ENCODE measurements around the gene HEXIM1.

DNA sequence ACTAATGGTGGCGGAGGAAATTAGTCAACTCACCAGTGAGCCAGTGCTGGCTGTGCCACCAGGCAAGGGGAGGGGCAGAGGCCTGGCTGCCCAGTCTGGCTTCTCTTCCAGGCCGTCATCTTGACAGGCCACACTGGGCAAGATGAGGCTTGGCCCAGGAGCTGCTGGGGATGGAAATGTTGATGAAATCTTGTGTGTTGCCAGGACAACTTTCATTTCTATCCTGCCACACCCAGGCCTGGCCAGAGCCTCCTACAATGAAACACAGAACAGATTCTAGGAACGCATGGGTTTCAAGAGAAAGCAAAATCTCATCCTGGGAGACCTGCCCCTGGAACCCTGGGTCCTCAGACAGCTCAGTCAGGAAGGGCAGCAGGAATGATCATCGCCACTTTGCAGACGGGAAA, 22.7 kb downstream of the HEXIM1 start:
- TF ChIP-seq, protein P1, sequence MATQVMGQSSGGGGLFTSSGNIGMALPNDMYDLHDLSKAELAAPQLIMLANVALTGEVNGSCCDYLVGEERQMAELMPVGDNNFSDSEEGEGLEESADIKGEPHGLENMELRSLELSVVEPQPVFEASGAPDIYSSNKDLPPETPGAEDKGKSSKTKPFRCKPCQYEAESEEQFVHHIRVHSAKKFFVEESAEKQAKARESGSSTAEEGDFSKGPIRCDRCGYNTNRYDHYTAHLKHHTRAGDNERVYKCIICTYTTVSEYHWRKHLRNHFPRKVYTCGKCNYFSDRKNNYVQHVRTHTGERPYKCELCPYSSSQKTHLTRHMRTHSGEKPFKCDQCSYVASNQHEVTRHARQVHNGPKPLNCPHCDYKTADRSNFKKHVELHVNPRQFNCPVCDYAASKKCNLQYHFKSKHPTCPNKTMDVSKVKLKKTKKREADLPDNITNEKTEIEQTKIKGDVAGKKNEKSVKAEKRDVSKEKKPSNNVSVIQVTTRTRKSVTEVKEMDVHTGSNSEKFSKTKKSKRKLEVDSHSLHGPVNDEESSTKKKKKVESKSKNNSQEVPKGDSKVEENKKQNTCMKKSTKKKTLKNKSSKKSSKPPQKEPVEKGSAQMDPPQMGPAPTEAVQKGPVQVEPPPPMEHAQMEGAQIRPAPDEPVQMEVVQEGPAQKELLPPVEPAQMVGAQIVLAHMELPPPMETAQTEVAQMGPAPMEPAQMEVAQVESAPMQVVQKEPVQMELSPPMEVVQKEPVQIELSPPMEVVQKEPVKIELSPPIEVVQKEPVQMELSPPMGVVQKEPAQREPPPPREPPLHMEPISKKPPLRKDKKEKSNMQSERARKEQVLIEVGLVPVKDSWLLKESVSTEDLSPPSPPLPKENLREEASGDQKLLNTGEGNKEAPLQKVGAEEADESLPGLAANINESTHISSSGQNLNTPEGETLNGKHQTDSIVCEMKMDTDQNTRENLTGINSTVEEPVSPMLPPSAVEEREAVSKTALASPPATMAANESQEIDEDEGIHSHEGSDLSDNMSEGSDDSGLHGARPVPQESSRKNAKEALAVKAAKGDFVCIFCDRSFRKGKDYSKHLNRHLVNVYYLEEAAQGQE (IDR thresholded peaks at IDR 0.05; ENCODE audit: unreplicated experiment): no peak
- TF ChIP-seq, protein P2, sequence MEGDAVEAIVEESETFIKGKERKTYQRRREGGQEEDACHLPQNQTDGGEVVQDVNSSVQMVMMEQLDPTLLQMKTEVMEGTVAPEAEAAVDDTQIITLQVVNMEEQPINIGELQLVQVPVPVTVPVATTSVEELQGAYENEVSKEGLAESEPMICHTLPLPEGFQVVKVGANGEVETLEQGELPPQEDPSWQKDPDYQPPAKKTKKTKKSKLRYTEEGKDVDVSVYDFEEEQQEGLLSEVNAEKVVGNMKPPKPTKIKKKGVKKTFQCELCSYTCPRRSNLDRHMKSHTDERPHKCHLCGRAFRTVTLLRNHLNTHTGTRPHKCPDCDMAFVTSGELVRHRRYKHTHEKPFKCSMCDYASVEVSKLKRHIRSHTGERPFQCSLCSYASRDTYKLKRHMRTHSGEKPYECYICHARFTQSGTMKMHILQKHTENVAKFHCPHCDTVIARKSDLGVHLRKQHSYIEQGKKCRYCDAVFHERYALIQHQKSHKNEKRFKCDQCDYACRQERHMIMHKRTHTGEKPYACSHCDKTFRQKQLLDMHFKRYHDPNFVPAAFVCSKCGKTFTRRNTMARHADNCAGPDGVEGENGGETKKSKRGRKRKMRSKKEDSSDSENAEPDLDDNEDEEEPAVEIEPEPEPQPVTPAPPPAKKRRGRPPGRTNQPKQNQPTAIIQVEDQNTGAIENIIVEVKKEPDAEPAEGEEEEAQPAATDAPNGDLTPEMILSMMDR (conservative IDR thresholded peaks at IDR 0.05; ENCODE audit: low read depth in 2 of 2): no peak
- no peak for TF ChIP-seq ZNF331 (CRISPR knock-in tag; IDR thresholded peaks at IDR 0.05; ENCODE audit: low read depth)
- TF ChIP-seq EZH2phosphoT487 (IDR thresholded peaks at IDR 0.05; ENCODE audit: unreplicated experiment): no peak
- no peak for TF ChIP-seq EZH2 (IDR thresholded peaks at IDR 0.05; ENCODE audit: low read depth, unreplicated experiment)
- TF ChIP-seq JUNB (IDR thresholded peaks at IDR 0.05; ENCODE audit: unreplicated experiment): no peak
- TF ChIP-seq ZNF114 (CRISPR knock-in tag; IDR thresholded peaks at IDR 0.05): no peak
- TF ChIP-seq NANOG (IDR thresholded peaks at IDR 0.05; ENCODE audit: borderline replicate concordance): no peak
